Measurements from ENCODE around the gene FAM81A. TPM values are rescaled to one million over a fixed set of nuclear protein-coding genes. Genes with fewer than 3 reads are reported as not detected.
A peak's percentile ranks its signal among the peaks of the same experiment; 100 is the strongest.

FAM81A gene
- total RNA-seq, 4 donors from 2014 or later, result 0.80 to 8.4 (median 4.6) TPM; not detected in 1

- 95% methylated on average over 1 of the region's 1 CpG; no CpG with 5 or more reads in 1 of the 2 donors for WGBS, 2 donors (ENCODE audit: low coverage in 1 of 2)
- Histone ChIP-seq H3K4me3 (no peak overlapping the region), H3K36me3 (no peaks in the 10 kb centered on the region), H3K27me3 (no peaks in the 10 kb centered on the region), H3K9me3 (no peaks in the 10 kb centered on the region), H3K27ac (peak overlapping the region in 3 of 4 donors; percentile 22 to 42 (median 28)), H3K4me1 (peaks cover 0 to 38% (median 22%) of the 10 kb centered on the region in 4 donors)
- intact Hi-C loops (cut with DNase I; ENCODE audit: low total_unique reads) (no loop called here), in situ Hi-C loops (cut with MboI; ENCODE audit: low pct_ligation_motif_present in 1 of 4, low pct_unique_long_range_greater_than_20kb in 1 of 4, low sequenced_read_pairs in 3 of 4) (no loop called here)
- TF ChIP-seq POLR2AphosphoS5 (IDR thresholded peaks at IDR 0.05) (no peak), EP300 (IDR thresholded peaks at IDR 0.05; ENCODE audit: low read depth) (no peak), CTCF (IDR thresholded peaks at IDR 0.05) (no peak), POLR2A (IDR thresholded peaks at IDR 0.05) (no peak)
- DNase-seq, result no peak
Observed at GRCh38 chr15:59528429-59528828, 90.4 kb downstream of the FAM81A start.

- peak; percentile 92 for DNase-seq
Observed at GRCh38 chr15:59528961-59529402, 91.0 kb downstream of the FAM81A start.

GRCh38 chr15:59531066-59531675 is 93.2 kb downstream of the FAM81A start:
- peak; percentile 48 for DNase-seq
- WGBS, 2 donors (ENCODE audit: low coverage in 1 of 2), result 49 to 65% methylated on average over 3 to 9 of the region's 9 CpGs

More at GRCh38 chr15:59528961-59529402, 91.0 kb downstream of the FAM81A start:
- in situ Hi-C loops (cut with MboI; ENCODE audit: low pct_ligation_motif_present in 1 of 4, low pct_unique_long_range_greater_than_20kb in 1 of 4, low sequenced_read_pairs in 3 of 4), result no loop called here
- H3K27ac ChIP-seq, result peak overlapping the region in 3 of 4 donors; percentile 22 to 42 (median 28)
- no peaks in the 10 kb centered on the region for H3K9me3 ChIP-seq
- H3K4me1 ChIP-seq, result peaks cover 0 to 43% (median 24%) of the 10 kb centered on the region in 4 donors
- H3K36me3 ChIP-seq, result no peaks in the 10 kb centered on the region
- TF ChIP-seq CTCF (IDR thresholded peaks at IDR 0.05), result peak; percentile 77 to 84 (median 78)
- TF ChIP-seq POLR2AphosphoS5 (IDR thresholded peaks at IDR 0.05), result no peak
- no peak overlapping the region for H3K4me3 ChIP-seq
- intact Hi-C loops (cut with DNase I; ENCODE audit: low total_unique reads), result no loop called here
- WGBS, 2 donors (ENCODE audit: low coverage in 1 of 2), result 13 to 80% methylated on average over 1 to 8 of the region's 8 CpGs
- no peaks in the 10 kb centered on the region for H3K27me3 ChIP-seq

More at GRCh38 chr15:59531066-59531675, 93.2 kb downstream of the FAM81A start:
- TF ChIP-seq EP300 (IDR thresholded peaks at IDR 0.05; ENCODE audit: low read depth) (no peak), POLR2AphosphoS5 (IDR thresholded peaks at IDR 0.05) (no peak), CTCF (IDR thresholded peaks at IDR 0.05) (no peak), POLR2A (IDR thresholded peaks at IDR 0.05) (no peak)
- intact Hi-C loops (cut with DNase I; ENCODE audit: low total_unique reads), result no loop called here
- Histone ChIP-seq H3K4me1 (peaks cover 9 to 51% (median 27%) of the 10 kb centered on the region in 4 donors), H3K36me3 (no peaks in the 10 kb centered on the region), H3K27ac (peak overlapping the region; percentile 63 to 75 (median 73)), H3K9me3 (no peaks in the 10 kb centered on the region), H3K4me3 (no peak overlapping the region), H3K27me3 (no peaks in the 10 kb centered on the region)
- in situ Hi-C loops (cut with MboI; ENCODE audit: low pct_ligation_motif_present in 1 of 4, low pct_unique_long_range_greater_than_20kb in 1 of 4, low sequenced_read_pairs in 3 of 4), result no loop called here

Data from transverse colon (tissue), 4 donors.